SU-DHL-6 (cell line): ENCODE results near the gene TSC2.

Experiments used
- H2AFZ ChIP-seq: fragments of 200-600 bp; sonication (generic); 2 replicates; pipeline ENCODE4 v1.6.1; 2014; ENCODE audit warnings: low read depth, mild to moderate bottlenecking, moderate library complexity, mixed read lengths, antibody characterized with exemption, low read length; ENCODE audit not compliant: severe bottlenecking
- H3F3A ChIP-seq: fragments of 200-600 bp; shearing (Covaris generic); 2 replicates; pipeline ENCODE4 v1.6.0; 2016; ENCODE audit warnings: antibody characterized with exemption, mild to moderate bottlenecking; ENCODE audit not compliant: insufficient read depth
- H3K27ac ChIP-seq: fragments of 200-600 bp; sonication (generic); 2 replicates; pipeline ENCODE4 v1.5.1; 2016; ENCODE audit warnings: low read depth, mild to moderate bottlenecking, low read length, moderate library complexity, mixed read lengths
- H3K27me3 ChIP-seq: fragments of 200-600 bp; sonication (generic), shearing (Covaris generic); 2 replicates; pipeline ENCODE4 v1.6.0; 2014; ENCODE audit warnings: mild to moderate bottlenecking, low read length
- H3K36me3 ChIP-seq: fragments of 200-600 bp; sonication (generic); 2 replicates; pipeline ENCODE4 v1.6.1; 2014; ENCODE audit warnings: mild to moderate bottlenecking, low read length, mixed read lengths
- H3K4me2 ChIP-seq: fragments of 300-600, 200-600 bp; shearing (Covaris generic), sonication (generic); 2 replicates; pipeline ENCODE4 v1.6.0; 2014; ENCODE audit warnings: low read length, low read depth, mild to moderate bottlenecking; ENCODE audit not compliant: poor library complexity, severe bottlenecking
- H3K4me3 ChIP-seq: fragments of 200-600 bp; sonication (generic); 2 replicates; pipeline ENCODE4 v1.5.1; 2014; ENCODE audit warnings: antibody characterized with exemption, low read length, mild to moderate bottlenecking, mixed read lengths; ENCODE audit not compliant: insufficient read depth, poor library complexity, severe bottlenecking
- H3K79me2 ChIP-seq: fragments of 200-600 bp; sonication (generic); 2 replicates; pipeline ENCODE4 v1.6.1; 2014; ENCODE audit warnings: mild to moderate bottlenecking, low read length, moderate library complexity; ENCODE audit not compliant: insufficient read depth
- H3K9ac ChIP-seq: fragments of 200-600 bp; sonication (generic); 2 replicates; pipeline ENCODE4 v1.7.0; 2014; ENCODE audit warnings: mild to moderate bottlenecking, low read length
- H3K9me2 ChIP-seq: fragments of 200-600 bp; sonication (generic); replicated peaks from 2 replicates; pipeline ENCODE4 v1.6.1; 2014; ENCODE audit warnings: low read length; ENCODE audit not compliant: insufficient read depth
- H3K9me3 ChIP-seq: fragments of 200-600 bp; sonication (generic); 2 replicates; pipeline ENCODE4 v1.6.1; 2014; ENCODE audit warnings: low read length, mixed read lengths; ENCODE audit not compliant: insufficient read depth
- H4K20me1 ChIP-seq: fragments of 200-600 bp; sonication (generic); 2 replicates; pipeline ENCODE4 v1.6.1; 2014; ENCODE audit warnings: low read depth, mild to moderate bottlenecking, antibody characterized with exemption, low read length, moderate library complexity, mixed read lengths
- CTCF ChIP-seq: fragments of 200-600 bp; sonication (generic); IDR thresholded peaks from one replicate; pipeline ENCODE4 v1.5.1; 2017; ENCODE audit warnings: antibody characterized with exemption, mild to moderate bottlenecking, low read length, moderate library complexity; ENCODE audit not compliant: insufficient read depth, poor library complexity, severe bottlenecking
- EZH2phosphoT487 ChIP-seq: fragments of 200-600 bp; sonication (generic), shearing (Covaris generic); conservative IDR thresholded peaks from 2 replicates; pipeline ENCODE4 v1.6.1; 2018; ENCODE audit warnings: mild to moderate bottlenecking, antibody characterized with exemption, low read length, moderate library complexity, mixed read lengths

TSC2 gene

GRCh38 chr16:2019518-2019920 is 28.3 kb upstream of the TSC2 start, which contains the start of gene NPW:
NPW (plus strand) TSS chr16:2019785.
- no peak within 1 kb of the TSS for H2AFZ ChIP-seq
- H3K4me3 ChIP-seq = no peak within 1 kb of the TSS
- no peaks in the 10 kb centered on the region for H3K79me2 ChIP-seq
- no peaks in the 10 kb centered on the region for H3K36me3 ChIP-seq
- no peak within 1 kb of the TSS for H3K27ac ChIP-seq
- TF ChIP-seq CTCF (no peak), EZH2phosphoT487 (no peak)
- H4K20me1 ChIP-seq = no peaks in the 10 kb centered on the region
- no peaks in the 10 kb centered on the region for H3K9me3 ChIP-seq
- H3K4me2 ChIP-seq = no peak within 1 kb of the TSS
- no peaks in the 10 kb centered on the region for H3K27me3 ChIP-seq
- H3F3A ChIP-seq = no peaks in the 10 kb centered on the region
- no peaks in the 10 kb centered on the region for H3K9me2 ChIP-seq
- H3K9ac ChIP-seq = no peak within 1 kb of the TSS

- no peaks in the 10 kb centered on the region for H3K9me3 ChIP-seq
- no peaks in the 10 kb centered on the region for H3K36me3 ChIP-seq
- H3K27ac ChIP-seq = no peak overlapping the region
- H3K4me3 ChIP-seq = no peak overlapping the region
- no peak overlapping the region for H2AFZ ChIP-seq
- H3K79me2 ChIP-seq = no peaks in the 10 kb centered on the region
- no peaks in the 10 kb centered on the region for H3F3A ChIP-seq
- no peak overlapping the region for H3K4me2 ChIP-seq
- H3K9me2 ChIP-seq = no peaks in the 10 kb centered on the region
- H3K27me3 ChIP-seq = no peaks in the 10 kb centered on the region
- H4K20me1 ChIP-seq = no peaks in the 10 kb centered on the region
- no peak overlapping the region for H3K9ac ChIP-seq
- TF ChIP-seq EZH2phosphoT487 (no peak), CTCF (no peak)
Observed at GRCh38 chr16:2019921-2020831, 27.6 kb upstream of the TSC2 start.

GRCh38 chr16:2022723-2023091 is 25.1 kb upstream of the TSC2 start:
- Histone ChIP-seq H3K27ac (no peak overlapping the region), H3K9ac (peak overlapping the region; percentile 36), H3K9me2 (no peaks in the 10 kb centered on the region)

More at GRCh38 chr16:2022723-2023091, 25.1 kb upstream of the TSC2 start:
- Histone ChIP-seq H4K20me1 (no peaks in the 10 kb centered on the region), H3F3A (no peaks in the 10 kb centered on the region), H3K36me3 (no peaks in the 10 kb centered on the region), H3K4me3 (no peak overlapping the region), H3K79me2 (no peaks in the 10 kb centered on the region), H3K27me3 (no peaks in the 10 kb centered on the region), H2AFZ (peak overlapping the region; percentile 77), H3K4me2 (peak overlapping the region; percentile 36), H3K9me3 (no peaks in the 10 kb centered on the region)
- TF ChIP-seq EZH2phosphoT487 (no peak), CTCF (no peak)
